Astrocyte (in vitro differentiated cells and primary cell): ENCODE data around the gene TTC27.

Source experiments
- CTCF ChIP-seq: IDR thresholded peaks from 2 replicates; pipeline ENCODE4 v1.5.1; 2011; ENCODE audit warnings: low read depth, mild to moderate bottlenecking, inconsistent platforms, low read length, moderate library complexity; ENCODE audit not compliant: insufficient read depth
- EZH2 ChIP-seq: IDR thresholded peaks from 2 replicates; pipeline ENCODE4 v1.6.1; 2012; ENCODE audit warnings: mild to moderate bottlenecking, low read length, inconsistent platforms; ENCODE audit not compliant: insufficient read depth

GRCh38 chr2:32683520-32684086 is 55.8 kb downstream of the TTC27 start:
- TF ChIP-seq CTCF: no peak
- TF ChIP-seq EZH2: no peak
